ENCODE results near the gene OR52E5.

GRCh38 chr11:5887172-5887571 is 5.8 kb upstream of the OR52E5 start:
- no peak for TF ChIP-seq CTCF (optimal IDR thresholded peaks at IDR 0.05 in 1 of 3, IDR thresholded peaks at IDR 0.05 in 1 of 3, conservative IDR thresholded peaks at IDR 0.05 in 1 of 3; ENCODE audit: extremely low read depth in 1 of 3, insufficient read depth in 2 of 3, low read length in 3 of 3)
- TF ChIP-seq EZH2 (IDR thresholded peaks at IDR 0.05; ENCODE audit: low read length) = no peak

Data from keratinocyte (primary cell).